HL-60 (cell line): Measurements from ENCODE around the gene PAPPA.

Source experiments
- DNase-seq, 2 experiments: peaks; one replicate each; pipeline ENCODE4 v3.0.0-alpha.2; 2010 to 2020; ENCODE audit warnings: low read depth in 1 of 2, low spot score in 1 of 2
- H3K27ac ChIP-seq: fragments of 250-450 bp; sonication (Bioruptor Pico); replicated peaks from 2 replicates; pipeline ENCODE4 v1.5.1; 2020; ENCODE audit warnings: mild to moderate bottlenecking, moderate library complexity
- H3K27me3 ChIP-seq: fragments of 250-450 bp; sonication (Bioruptor Pico); 2 replicates; pipeline ENCODE4 v1.5.1; 2021; ENCODE audit warnings: mild to moderate bottlenecking, moderate library complexity; ENCODE audit not compliant: insufficient read depth, poor library complexity, severe bottlenecking
- H3K4me3 ChIP-seq: replicated peaks from 2 replicates; pipeline ENCODE4 v1.5.1; 2011; ENCODE audit warnings: mild to moderate bottlenecking, control low read depth, low read length; ENCODE audit not compliant: insufficient read depth
- GABPA ChIP-seq: IDR thresholded peaks from 2 replicates; pipeline ENCODE4 v1.6.1; 2012; ENCODE audit warnings: low read depth
- POLR2AphosphoS5 ChIP-seq: IDR thresholded peaks from 2 replicates; pipeline ENCODE4 v1.6.1; 2012; ENCODE audit warnings: low read depth
- REST ChIP-seq: IDR thresholded peaks from 2 replicates; pipeline ENCODE4 v1.6.1; 2012; ENCODE audit warnings: low read depth; ENCODE audit not compliant: insufficient replicate concordance
- SPI1 ChIP-seq: IDR thresholded peaks from 2 replicates; pipeline ENCODE4 v1.6.1; 2012; ENCODE audit warnings: low read depth, mild to moderate bottlenecking, borderline replicate concordance
- TF ChIP-seq, protein P1 (sequence below): IDR thresholded peaks from one replicate; pipeline ENCODE4 v1.5.1; 2011; ENCODE audit warnings: low read length, control low read depth, inconsistent platforms; ENCODE audit not compliant: insufficient read depth

The PAPPA gene

GRCh38 chr9:116147821-116148220 is 5.8 kb upstream of the PAPPA start:
- Histone ChIP-seq H3K4me3 (no peak overlapping the region), H3K27me3 (peaks cover 14% of the 10 kb centered on the region), H3K27ac (no peak overlapping the region)
- DNase-seq: no peak
- TF ChIP-seq GABPA (no peak), POLR2AphosphoS5 (no peak), SPI1 (no peak), REST (no peak)
- TF ChIP-seq, protein P1, sequence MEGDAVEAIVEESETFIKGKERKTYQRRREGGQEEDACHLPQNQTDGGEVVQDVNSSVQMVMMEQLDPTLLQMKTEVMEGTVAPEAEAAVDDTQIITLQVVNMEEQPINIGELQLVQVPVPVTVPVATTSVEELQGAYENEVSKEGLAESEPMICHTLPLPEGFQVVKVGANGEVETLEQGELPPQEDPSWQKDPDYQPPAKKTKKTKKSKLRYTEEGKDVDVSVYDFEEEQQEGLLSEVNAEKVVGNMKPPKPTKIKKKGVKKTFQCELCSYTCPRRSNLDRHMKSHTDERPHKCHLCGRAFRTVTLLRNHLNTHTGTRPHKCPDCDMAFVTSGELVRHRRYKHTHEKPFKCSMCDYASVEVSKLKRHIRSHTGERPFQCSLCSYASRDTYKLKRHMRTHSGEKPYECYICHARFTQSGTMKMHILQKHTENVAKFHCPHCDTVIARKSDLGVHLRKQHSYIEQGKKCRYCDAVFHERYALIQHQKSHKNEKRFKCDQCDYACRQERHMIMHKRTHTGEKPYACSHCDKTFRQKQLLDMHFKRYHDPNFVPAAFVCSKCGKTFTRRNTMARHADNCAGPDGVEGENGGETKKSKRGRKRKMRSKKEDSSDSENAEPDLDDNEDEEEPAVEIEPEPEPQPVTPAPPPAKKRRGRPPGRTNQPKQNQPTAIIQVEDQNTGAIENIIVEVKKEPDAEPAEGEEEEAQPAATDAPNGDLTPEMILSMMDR: no peak

GRCh38 chr9:116149844-116150243 is 3.7 kb upstream of the PAPPA start:
- no peak for DNase-seq
- Histone ChIP-seq H3K4me3 (no peak overlapping the region), H3K27me3 (peaks cover 20% of the 10 kb centered on the region), H3K27ac (no peak overlapping the region)
- TF ChIP-seq SPI1: no peak
- no peak for TF ChIP-seq POLR2AphosphoS5
- TF ChIP-seq REST: no peak
- no peak for TF ChIP-seq GABPA
- TF ChIP-seq, protein P1: peak; percentile 17

DNA sequence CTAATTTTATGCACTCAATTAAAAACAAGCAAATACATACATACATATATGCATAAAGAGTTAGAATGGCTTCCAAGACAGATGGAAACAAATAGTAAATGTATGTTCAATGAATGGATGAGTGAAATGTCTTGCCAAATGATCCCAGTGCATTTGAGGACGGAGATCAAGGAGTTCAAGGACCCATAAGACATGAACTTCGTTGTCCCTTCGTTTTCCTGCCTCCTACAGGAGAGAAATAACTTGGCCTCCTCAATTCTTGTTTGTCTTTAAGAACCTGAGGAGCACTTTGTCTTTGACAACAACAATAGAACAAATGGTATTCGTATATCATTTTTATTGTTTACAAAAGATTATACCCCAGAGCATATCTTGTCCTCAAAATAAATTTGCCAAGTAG is 2.4 kb upstream of the PAPPA start:
- Histone ChIP-seq H3K27ac (no peak overlapping the region), H3K4me3 (no peak overlapping the region), H3K27me3 (peaks cover 27% of the 10 kb centered on the region)
- TF ChIP-seq, protein P1: no peak
- TF ChIP-seq SPI1 (no peak), REST (no peak), GABPA (no peak), POLR2AphosphoS5 (no peak)
- no peak for DNase-seq
